Stimulated activated CD4-positive, alpha-beta T cell treated with anti-CD3 and anti-CD28 coated beads, TNF-alpha, amount 100 ng/mL, for 24 hours (primary cell): Measurements from ENCODE around the gene KCNQ1OT1.
A peak's percentile ranks its signal among the peaks of the same experiment; 100 is the strongest.

ENCODE experiments used
- DNase-seq, 3 experiments: peaks; one replicate each; pipeline ENCODE4 v3.0.0-alpha.2; 2020; ENCODE audit warnings: low read depth in 3 of 3

KCNQ1OT1 gene

DNA sequence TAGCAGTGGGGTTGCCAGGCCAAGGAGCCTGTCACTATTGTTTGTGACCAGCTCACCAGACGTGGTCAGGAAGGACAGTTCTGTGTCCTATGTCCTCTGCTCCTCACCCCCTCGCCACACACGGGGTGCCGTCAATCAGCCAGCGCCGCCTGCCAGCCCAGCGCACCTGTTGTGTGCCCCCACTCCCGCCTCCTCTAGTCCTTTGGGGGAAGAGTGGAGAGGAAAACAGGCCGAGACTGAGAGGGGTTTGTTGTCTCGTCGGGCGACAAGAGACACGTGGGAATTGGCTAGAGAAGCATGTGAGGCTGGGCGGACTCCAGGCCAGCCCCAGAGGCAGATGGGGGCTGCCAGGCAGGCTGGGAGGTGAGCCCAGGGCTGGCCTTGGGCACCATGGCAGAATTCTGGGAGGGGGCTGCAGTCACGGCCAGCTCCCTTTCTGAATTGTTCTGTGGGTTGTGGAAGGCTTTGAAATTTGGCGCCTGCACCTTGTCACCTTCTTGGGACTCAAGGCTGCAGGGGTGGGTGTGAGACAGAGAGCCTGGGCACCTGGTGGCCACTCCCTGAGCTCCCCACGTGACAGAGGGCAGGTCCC, 3.1 kb upstream of the KCNQ1OT1 start:
- no peak for DNase-seq

DNA sequence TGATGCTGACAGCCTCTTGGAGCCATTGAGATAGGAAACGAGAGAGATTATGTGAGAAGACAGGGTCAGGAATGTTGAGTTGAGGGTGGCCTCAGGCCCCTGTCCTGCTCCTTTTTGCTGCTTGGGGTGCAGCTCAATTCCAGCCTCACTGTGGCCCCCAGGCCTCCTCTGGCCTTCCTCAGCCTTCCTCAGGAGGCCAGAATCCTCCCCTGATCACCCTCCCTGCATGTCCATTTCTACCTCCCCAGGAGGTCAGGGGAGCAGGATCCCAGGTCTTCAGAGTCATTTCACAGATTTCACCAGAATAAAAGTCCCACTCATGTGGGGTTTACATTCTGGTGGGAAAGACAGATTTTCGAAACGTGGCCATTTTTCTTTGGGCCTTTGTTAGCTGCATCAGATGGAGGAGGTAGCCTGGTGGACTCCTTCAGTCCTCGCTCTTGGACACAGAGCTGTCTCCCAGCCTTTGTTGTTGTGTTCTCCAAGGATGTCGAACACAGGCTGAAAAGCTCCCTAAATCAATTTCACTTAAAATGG, 2.2 kb upstream of the KCNQ1OT1 start:
- no peak for DNase-seq

- DNase-seq = no peak
Measured at GRCh38 chr11:2701230-2701629, 1.4 kb upstream of the KCNQ1OT1 start.

DNA sequence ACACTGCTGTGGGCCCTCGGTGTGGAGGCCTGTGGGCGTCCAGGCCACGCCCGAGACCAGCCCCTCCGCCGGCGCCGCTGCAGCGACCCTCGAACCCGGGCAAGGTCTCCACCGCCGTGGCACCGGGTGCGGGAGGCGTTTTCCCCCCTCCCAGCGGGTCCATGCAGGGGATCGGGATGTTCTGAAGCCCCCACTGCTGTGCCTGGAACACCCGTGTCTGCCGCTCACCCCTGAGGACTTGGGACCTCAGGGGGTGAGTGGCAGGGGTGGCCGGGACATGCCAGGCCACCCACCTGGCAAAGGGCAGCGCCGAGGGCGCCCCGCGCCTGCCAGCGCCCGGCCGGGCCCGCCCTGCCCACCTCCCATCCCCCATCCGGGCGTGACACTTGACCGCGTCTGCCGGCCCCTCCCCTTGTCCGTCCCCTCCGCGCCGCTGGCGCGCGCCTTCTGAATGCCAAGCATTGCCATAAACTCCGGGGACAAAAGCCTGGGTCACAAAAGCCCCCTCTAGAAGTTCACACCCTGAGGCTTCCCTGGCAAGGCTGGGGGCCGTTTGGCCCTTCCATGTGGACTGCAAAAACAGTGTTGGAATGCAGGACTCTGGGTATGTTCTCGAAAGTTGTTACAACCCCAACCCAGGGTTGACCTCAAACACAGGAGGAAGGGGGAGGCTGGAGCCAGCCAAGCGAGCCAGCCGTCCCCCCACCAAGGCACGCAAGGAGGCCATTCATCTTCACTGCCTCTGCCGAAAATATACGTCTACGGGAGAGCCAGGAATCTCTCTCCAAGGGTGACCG, 819 bp upstream of the KCNQ1OT1 start:
- DNase-seq = peak in 1 of 3 experiments; percentile 46

DNA sequence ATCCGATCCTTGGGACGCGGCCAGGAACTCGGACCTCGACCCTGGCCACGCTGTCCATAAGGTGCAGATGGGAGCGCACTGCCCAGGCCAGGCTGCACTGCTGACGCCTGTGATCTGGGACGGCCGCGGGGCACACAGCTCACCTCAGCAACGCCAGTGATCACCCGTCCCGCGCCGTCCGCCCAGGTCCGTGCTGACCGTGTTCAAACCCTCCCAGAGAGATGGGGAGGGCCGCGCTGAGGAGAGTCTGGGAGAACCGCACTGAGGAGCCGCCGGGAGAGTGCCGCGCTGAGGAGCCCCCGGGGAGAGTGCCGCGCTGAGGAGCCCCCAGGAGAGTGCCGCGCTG, 636 bp downstream of the KCNQ1OT1 start:
- no peak for DNase-seq

- DNase-seq = no peak
Measured at GRCh38 chr11:2698386-2699184, 1.2 kb downstream of the KCNQ1OT1 start.

GRCh38 chr11:2697866-2698265, 1.9 kb downstream of the KCNQ1OT1 start:
- DNase-seq = no peak

DNA sequence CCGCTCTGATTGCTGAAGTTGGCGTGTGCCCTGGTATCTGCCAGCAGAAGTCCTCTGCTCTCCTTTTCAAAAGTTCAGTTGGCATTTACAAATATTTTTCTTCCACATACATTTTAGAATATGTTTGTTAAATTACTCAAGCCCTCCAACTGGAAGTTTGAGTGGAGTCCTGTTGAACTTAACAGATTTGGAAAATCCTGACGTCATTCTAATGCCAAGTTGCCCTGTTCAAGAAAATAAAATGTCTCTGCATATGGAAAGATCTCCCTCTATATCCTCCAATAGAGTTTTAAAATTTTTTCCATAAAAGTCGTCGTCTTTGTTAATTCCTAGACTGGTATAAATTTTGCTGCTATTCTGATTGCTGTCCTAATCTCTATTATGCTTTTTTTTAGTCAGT, 3.3 kb downstream of the KCNQ1OT1 start:
- DNase-seq = no peak

GRCh38 chr11:2694995-2695939, 4.5 kb downstream of the KCNQ1OT1 start:
- DNase-seq = no peak

GRCh38 chr11:2694495-2694894, 5.3 kb downstream of the KCNQ1OT1 start:
- DNase-seq = no peak

DNA sequence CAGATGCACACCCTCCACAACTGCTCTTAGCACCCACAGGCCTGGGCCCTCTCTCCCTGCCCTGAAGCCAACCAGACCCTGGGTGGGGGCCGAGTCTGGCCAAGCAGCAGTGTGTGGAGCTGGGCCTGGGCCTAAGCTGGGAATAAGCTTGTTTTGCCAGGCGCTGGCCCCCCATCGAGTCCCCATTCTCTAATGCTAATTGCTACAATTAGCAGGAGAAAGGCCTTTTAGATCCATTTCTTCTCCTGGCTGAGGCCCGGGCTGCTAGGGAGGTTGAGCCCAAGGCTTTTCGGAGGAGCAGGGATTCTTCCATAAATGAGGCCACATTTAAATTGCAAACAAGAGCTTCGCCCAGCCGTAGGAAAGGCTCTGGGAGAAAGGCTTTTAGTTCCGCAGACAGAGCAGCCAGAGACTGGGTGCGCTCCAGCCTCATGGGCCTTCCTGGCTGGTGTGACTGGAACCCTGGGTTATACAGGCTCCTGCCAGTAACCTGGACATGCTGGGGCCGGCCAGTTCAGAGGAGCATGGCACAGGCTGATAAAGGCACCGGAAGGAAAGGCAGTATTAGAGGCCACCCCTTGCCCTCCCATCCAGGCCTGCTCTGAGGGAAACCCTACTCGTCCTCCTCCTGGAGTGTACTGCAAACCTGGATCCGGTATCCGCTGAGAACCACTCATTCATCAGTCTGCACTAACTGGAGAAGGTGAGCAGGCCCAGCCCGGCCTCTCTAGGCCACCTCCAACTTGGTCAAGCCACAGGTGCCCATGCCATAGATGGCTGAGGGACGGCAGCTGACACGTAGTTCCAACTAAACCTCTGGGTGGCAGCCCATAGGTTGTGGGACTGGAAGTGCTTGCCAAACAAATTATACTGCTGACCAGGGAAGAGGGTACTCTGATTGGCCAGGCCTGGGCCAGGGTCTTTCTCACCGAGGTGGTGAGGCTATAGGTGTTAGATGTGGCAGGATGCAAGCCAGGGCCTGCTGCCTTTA, 6.2 kb downstream of the KCNQ1OT1 start:
- DNase-seq = no peak

DNA sequence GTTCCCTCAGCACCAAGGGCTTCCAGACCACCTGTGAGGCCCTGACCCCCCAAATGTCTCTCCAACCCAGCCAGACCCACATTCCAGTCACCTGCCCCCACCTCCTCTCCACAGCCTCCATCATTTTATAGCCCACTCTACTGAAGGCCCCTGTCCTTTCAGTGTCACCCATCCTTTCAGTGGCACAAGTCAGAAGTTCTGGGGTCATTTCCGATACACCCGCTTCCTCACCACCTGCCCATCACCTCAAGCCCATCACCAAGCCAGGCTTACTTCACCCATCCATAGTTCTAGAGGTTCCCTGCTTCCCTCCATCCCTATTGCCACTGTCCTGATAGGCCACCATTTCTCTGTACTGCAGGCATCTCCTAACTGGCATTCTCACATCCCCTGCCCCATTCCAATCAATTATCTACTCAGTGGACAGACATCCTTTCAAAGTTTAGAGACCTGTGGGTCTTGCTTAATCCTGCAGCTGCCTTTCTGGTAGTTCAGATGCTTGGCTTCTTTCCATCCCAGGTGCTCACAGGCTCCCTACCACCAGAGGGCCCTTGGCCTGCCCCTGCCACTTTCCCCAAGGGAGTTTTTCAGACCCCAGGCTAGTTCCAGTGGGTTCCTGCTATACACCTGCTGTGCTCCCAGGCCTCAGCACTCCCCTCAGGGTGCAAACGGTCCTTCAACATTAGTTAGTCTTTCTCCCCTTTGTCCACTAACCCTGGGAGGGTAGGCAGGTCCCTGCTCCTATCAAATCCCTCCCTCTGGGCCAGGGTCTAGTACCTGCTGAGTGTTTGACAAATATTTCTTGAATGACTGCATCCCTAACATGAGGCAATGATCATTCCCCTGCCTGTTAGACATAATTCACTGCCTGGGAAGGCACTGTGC, 7.6 kb downstream of the KCNQ1OT1 start:
- DNase-seq = no peak

DNA sequence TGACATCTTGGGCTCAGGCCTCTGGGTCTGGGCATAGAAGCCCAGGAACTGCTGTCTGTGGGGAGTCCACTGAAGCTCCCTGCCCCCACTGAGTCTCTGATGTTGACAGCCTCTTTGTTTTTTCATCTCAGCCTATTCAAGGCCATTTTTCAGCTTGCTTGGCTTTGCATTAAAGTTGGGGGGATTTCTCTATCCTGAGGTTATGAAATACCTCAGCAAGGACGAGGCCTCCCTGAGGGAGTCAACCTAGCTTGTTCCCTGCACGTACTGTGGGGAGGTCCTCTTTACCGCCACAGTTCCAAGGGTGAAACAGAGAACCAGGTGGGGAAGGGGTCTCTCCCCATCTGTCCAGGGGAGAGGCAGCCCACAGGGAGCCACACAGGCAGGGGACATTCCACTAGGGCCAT, 8.4 kb downstream of the KCNQ1OT1 start:
- no peak for DNase-seq

GRCh38 chr11:2690596-2691354, 9.0 kb downstream of the KCNQ1OT1 start:
- no peak for DNase-seq

- no peak for DNase-seq
Measured at GRCh38 chr11:2689651-2690575, 9.9 kb downstream of the KCNQ1OT1 start.

DNA sequence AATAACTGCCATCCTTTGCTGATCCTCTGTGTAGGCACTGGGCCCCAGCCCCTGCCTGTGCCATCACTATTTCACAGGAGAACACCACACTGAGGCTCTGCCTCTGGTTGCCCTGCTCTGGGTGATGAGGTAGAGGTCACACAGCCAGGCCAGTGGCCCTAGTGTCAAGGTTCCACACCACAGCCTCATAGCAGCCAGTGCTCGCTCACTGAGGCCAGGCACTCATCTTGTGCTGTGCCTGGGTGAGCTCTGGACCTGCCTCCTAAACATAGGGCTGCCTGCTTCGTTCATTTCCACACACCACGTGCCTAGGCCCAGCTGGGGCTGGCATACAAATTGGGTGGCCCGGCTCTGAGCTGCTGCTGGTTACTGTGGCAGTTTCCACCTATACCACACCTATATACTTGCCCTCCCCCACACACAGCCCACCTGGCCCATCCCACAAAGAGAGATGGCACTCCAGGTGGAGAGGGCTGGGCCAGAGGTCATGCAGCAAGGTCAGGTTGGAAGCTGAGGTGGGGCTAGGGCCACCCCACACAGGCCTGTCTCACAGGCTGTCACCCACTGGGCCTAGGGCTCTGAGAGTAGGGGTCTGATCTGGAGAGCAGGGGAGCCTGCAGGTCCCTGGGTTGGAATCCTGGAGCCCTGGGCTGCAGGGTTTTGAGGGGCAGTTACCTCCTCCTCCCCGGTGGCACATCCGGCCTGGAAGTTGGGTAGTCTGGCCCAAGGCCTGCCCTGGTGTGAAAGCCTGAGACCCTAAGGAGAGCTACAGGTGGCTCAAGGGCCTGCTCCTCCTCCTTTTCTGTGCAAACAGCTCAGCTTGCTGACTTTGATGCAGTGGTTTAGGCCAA, 11.2 kb downstream of the KCNQ1OT1 start:
- DNase-seq = no peak
